SK-N-MC (cell line): Measurements from ENCODE around the gene NDUFS8.

Experiments used
- DNase-seq: peaks from one replicate; pipeline ENCODE4 v3.0.0-alpha.2; 2011; ENCODE audit warnings: low read depth, low spot score
- H3K27ac ChIP-seq: fragments of 200-600 bp; sonication (generic); 2 replicates; pipeline ENCODE4 v1.5.1; 2016; ENCODE audit warnings: mixed run types
- H3K36me3 ChIP-seq: fragments of 200-600 bp; sonication (generic); 2 replicates; pipeline ENCODE4 v1.6.1; 2017; ENCODE audit warnings: antibody characterized with exemption, low read length, mixed read lengths; ENCODE audit not compliant: insufficient read depth
- H3K4me3 ChIP-seq: fragments of 200-600 bp; sonication (generic); 2 replicates; pipeline ENCODE4 v1.5.1; 2016
- H3K9ac ChIP-seq: fragments of 200-600 bp; sonication (generic); 2 replicates; pipeline ENCODE4 v1.8.0; 2017; ENCODE audit warnings: mixed run types, mixed read lengths; ENCODE audit not compliant: insufficient read length
- H3K9me3 ChIP-seq: fragments of 200-600 bp; sonication (generic); 2 replicates; pipeline ENCODE4 v1.6.1; 2017; ENCODE audit warnings: low read depth, mild to moderate bottlenecking, antibody characterized with exemption, low read length, moderate library complexity, mixed read lengths
- EZH2 ChIP-seq: fragments of 200-600 bp; sonication (generic); IDR thresholded peaks from one replicate; pipeline ENCODE4 v1.6.1; 2017; ENCODE audit warnings: antibody characterized with exemption
- FOXP2 ChIP-seq: optimal IDR thresholded peaks from 2 replicates; pipeline ENCODE3; 2011; ENCODE audit warnings: mild to moderate bottlenecking, moderate library complexity; ENCODE audit not compliant: insufficient read depth; ENCODE audit errors: extremely low read length, control extremely low read depth
- POLR2AphosphoS5 ChIP-seq: IDR thresholded peaks from 2 replicates; pipeline ENCODE4 v1.6.1; 2012; ENCODE audit warnings: mild to moderate bottlenecking, low read depth, low read length, borderline replicate concordance

NDUFS8 gene

DNA sequence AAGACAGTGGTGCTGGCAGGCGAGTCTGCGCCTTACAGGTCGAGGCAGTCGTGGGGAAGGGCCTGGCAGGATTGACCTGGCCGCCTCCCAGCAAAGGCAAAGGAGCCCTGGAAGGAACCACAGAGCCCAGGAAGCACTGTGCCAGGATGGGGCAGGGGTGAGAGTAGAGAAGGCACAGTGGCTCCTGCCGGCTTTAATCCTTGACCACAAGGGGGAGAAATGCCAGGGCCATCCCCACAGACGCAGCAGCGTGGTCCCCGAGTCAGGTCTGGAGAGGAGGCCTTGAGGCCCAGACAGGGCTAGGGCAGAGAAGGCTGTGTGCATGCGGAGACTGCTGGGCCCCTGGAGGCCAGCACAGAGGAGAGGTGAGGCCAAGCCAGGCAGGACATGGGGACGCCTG lies 9.9 kb upstream of the NDUFS8 start:
- H3K36me3 ChIP-seq: no peaks in the 10 kb centered on the region
- DNase-seq: no peak
- no peak overlapping the region for H3K27ac ChIP-seq
- H3K9me3 ChIP-seq: no peaks in the 10 kb centered on the region
- H3K9ac ChIP-seq: no peak overlapping the region
- TF ChIP-seq POLR2AphosphoS5 (no peak), EZH2 (no peak), FOXP2 (no peak)
- no peak overlapping the region for H3K4me3 ChIP-seq

DNA sequence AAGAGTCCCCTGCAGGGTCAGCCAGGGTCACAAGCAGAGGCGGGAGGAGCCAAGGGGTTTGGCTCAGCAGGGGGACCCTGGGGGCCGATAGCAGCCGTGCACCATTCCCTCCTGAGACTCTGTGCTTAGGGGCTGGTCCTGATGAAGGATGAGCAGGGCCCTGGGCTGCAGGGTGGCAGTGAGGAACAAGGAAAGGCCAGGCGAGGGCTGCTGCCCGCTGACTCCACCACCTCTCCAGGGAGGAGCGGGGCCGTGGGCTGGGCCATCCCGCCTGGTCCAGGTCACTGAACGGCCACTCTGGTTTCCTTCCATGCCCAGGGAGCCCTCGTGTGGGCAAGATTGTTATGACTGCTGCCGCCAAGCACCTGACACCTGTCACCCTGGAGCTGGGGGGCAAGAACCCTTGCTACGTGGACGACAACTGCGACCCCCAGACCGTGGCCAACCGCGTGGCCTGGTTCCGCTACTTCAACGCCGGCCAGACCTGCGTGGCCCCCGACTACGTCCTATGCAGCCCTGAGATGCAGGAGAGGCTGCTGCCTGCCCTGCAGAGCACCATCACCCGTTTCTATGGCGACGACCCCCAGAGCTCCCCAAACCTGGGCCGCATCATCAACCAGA lies 9.2 kb upstream of the NDUFS8 start:
- no peak for DNase-seq
- H3K9ac ChIP-seq: no peak overlapping the region
- TF ChIP-seq POLR2AphosphoS5 (no peak), EZH2 (no peak), FOXP2 (no peak)

DNA sequence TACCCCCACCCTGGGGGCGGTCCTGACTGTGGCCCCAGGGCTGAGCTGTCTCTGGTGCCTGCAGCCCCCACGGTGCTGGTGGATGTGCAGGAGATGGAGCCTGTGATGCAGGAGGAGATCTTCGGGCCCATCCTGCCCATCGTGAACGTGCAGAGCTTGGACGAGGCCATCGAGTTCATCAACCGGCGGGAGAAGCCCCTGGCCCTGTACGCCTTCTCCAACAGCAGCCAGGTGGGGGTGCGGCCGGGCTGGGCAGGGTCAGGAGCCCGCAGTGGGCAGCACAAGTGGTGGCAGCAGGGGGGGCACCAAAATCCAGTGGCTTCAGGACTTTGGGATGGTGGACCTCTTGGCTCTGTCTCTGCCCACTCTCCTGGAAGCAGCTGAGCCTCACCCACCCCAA lies 8.0 kb upstream of the NDUFS8 start:
- H3K9me3 ChIP-seq: no peaks in the 10 kb centered on the region
- no peaks in the 10 kb centered on the region for H3K36me3 ChIP-seq
- no peak overlapping the region for H3K4me3 ChIP-seq
- no peak for DNase-seq
- no peak overlapping the region for H3K27ac ChIP-seq
- TF ChIP-seq FOXP2 (no peak), EZH2 (no peak), POLR2AphosphoS5 (no peak)
- no peak overlapping the region for H3K9ac ChIP-seq

More for the DNA sequence above, 9.2 kb upstream of the NDUFS8 start:
- Histone ChIP-seq H3K9me3 (no peaks in the 10 kb centered on the region), H3K36me3 (no peaks in the 10 kb centered on the region), H3K27ac (no peak overlapping the region), H3K4me3 (no peak overlapping the region)

DNA sequence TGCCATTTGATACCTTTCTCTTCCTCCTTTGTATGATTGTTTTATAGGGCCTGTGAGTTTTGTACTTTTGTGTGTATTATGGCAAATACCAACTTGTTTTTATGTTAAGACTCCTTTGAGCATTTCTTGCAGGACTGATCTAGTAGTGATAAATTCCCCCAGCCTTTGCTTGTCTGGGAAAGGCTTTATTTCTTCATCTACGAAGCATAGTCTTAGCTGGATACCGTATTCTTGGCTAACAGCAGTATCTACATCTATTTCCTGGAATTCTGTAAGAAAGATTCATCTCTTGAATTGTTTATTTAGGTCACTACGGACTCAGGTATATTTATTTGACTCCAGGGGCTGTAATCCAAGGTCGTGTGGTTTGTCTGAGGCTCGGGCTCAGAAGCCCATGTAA lies 6.0 kb upstream of the NDUFS8 start:
- H3K9ac ChIP-seq: no peak overlapping the region
- TF ChIP-seq EZH2: no peak
- no peak for TF ChIP-seq FOXP2
- no peak for TF ChIP-seq POLR2AphosphoS5
- no peak overlapping the region for H3K4me3 ChIP-seq
- no peaks in the 10 kb centered on the region for H3K36me3 ChIP-seq
- no peak overlapping the region for H3K27ac ChIP-seq
- no peak for DNase-seq
- H3K9me3 ChIP-seq: no peaks in the 10 kb centered on the region

DNA sequence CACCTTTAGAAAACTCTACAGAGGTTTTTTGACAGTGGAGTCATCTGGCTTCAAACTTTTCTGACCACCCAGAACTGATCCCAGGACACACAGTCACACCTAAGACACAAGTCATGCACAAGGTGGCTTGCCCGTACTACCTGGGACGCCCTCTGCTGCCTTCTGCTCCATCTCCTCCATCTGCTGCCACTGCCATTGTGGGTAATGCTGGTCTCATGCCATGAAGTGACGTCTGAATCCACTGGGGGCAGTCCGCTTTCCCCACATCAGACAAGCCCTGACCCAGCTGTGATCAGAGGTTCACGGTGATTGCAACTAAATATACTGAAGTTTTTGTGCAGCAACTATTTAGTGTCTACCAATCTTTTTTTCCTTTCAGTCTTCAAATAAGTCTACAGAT lies 5.4 kb upstream of the NDUFS8 start:
- H3K27ac ChIP-seq: no peak overlapping the region
- no peaks in the 10 kb centered on the region for H3K9me3 ChIP-seq
- TF ChIP-seq POLR2AphosphoS5 (no peak), EZH2 (no peak), FOXP2 (no peak)
- H3K36me3 ChIP-seq: no peaks in the 10 kb centered on the region
- no peak overlapping the region for H3K4me3 ChIP-seq
- no peak for DNase-seq
- H3K9ac ChIP-seq: no peak overlapping the region

DNA sequence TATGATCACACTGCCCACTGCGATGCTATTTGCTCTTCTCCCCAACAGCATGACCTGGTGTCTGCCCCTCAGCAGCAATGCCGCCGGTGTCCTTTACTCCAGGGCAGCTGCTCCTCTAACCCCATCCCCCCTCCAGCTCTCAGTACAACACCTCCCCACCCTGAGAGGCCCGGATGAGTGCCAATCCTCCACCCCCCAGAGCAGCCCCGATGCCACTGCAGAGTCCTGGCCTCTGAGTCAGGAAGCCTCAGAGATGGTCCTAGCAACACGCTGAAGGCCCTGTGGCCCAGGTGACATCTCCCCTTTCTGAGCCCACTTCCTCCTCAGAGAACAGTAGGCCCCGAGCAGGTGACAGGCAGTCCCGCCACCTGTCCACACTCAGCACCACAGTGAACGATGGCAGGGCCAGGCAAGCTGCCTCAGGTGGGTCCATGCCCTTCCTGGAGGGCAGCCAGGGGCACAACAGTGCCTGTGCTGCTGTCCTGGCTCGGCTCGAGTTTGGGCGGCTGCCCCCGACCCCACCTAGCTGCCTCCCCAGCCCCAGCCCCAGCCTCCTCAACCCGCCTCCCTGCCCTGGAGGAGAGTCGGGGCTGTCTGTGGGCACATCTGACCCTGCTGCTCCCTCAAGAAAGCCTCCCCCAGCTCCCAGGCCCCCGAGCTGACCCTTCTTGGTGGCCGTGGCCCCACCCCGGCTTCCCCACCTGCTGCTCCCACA lies 3.9 kb upstream of the NDUFS8 start:
- H3K9me3 ChIP-seq: no peaks in the 10 kb centered on the region
- no peak for TF ChIP-seq FOXP2
- no peak for TF ChIP-seq POLR2AphosphoS5
- TF ChIP-seq EZH2: no peak
- no peak overlapping the region for H3K4me3 ChIP-seq
- H3K36me3 ChIP-seq: no peaks in the 10 kb centered on the region
- no peak for DNase-seq
- no peak overlapping the region for H3K9ac ChIP-seq
- H3K27ac ChIP-seq: no peak overlapping the region

DNA sequence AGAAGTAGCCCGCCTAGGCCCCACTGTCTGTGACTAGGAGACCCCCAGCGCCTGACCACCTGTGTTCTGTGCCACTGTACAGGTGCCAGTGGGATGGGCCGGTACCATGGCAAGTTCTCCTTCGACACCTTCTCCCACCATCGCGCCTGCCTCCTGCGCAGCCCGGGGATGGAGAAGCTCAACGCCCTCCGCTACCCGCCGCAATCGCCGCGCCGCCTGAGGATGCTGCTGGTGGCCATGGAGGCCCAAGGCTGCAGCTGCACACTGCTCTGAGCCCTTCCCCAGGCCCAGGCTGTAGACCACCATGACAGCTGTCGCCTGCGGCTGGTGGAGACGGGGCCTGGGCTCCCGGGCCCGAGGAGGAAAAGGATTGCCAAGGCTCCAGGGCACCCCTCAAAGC lies 2.8 kb upstream of the NDUFS8 start:
- Histone ChIP-seq H3K36me3 (peaks cover 3% of the 10 kb centered on the region; the same call in 1 of the 2 replicates), H3K9me3 (no peaks in the 10 kb centered on the region), H3K9ac (no peak overlapping the region), H3K27ac (no peak overlapping the region), H3K4me3 (no peak overlapping the region)
- no peak for DNase-seq
- TF ChIP-seq POLR2AphosphoS5 (no peak), EZH2 (no peak), FOXP2 (no peak)

DNA sequence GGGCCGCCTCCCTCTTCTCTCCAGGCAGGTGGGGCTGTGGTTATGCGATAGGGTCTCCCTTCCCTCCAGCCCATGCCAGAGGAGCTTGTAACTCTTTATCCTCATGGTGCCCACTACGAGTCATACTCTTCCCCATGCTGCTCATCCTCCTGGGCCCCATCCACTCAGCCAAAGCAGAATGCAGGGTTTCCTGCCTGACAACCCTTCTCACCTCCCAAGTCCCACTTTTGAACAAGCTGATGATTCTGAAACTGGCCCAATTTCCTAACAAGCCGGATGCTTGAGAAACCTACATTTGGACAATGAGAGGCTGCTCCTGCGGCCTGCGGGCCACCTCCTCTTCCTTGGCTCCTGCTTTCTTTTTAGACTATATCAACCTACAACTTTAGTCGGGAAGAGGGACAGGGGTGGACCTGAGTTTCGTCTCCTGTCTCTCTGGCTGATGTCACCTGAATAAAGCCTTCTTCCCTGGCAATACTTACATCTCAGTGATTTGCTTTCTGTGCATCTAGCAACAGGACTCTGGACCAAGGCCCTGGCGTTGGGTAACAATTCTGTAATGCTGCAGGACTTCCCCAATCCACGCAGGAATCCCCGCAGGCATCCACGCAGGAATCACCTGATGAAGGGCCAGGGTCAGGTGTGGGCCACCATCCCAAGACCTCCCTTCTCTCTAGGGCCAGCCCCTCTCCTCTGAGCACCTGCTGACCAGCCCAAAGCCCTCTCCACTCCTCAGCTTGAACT lies 1.5 kb upstream of the NDUFS8 start:
- Histone ChIP-seq H3K9me3 (no peaks in the 10 kb centered on the region), H3K4me3 (peak overlapping the region; percentile 98), H3K36me3 (peaks cover 16% of the 10 kb centered on the region; the same call in 1 of the 2 replicates), H3K9ac (peak overlapping the region; percentile 80), H3K27ac (no peak overlapping the region)
- no peak for TF ChIP-seq FOXP2
- no peak for TF ChIP-seq EZH2
- TF ChIP-seq POLR2AphosphoS5: no peak
- DNase-seq: no peak
